ENCODE data around the gene STAB2.
"Not testable (repeated sequence)": the region's sequence is repeated elsewhere in the genome, so short reads cannot be mapped to it uniquely, and the experiment has no call there.

STAB2 gene

DNA sequence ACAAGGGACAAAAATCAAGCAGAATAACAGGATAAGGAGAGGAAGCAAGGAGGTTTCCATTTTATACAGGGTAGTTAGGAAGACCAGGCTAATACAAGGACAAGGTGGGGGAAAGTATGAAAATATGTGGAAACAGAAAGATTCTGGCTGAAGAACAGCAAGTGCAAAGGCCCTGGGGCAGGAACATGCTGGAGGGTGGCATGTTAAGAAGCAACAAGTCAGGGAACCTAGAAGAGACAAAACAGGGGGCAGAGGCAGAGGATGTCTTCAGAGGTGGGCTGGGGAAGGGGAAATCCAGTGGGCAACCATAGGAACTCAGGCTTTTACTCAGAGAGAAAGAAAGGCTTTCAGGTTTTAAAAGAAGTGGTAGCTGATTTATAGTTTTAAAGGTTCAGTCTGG, 199.1 kb downstream of the STAB2 start:
- no peak for DNase-seq

DNA sequence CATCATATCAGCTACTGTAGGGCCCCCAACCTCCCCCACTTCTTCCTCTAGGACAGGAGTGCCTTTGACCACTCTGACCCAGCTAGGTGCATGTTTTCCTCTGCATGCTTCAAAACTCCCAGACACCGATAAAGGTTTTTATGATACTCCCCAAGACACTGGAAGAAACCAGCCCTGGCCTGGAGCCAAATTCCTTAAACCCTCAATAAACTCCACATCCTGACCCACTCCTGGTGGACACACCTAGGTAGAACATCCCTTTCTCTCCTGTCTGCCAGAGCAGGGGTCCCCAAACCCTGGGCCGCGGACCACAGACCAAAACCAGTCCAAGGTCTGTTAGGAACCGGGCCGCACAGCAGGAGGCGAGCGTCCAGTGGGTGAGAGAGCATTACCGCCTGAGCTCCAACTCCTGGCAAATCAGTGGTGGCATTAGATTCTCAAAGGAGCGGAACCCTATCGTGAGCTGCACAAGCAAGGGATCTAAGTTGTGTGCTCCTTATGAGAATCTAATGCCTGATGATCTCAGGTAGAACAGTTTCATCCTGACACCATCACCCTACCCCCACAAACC, 204.4 kb downstream of the STAB2 start:
- no peak for DNase-seq

DNA sequence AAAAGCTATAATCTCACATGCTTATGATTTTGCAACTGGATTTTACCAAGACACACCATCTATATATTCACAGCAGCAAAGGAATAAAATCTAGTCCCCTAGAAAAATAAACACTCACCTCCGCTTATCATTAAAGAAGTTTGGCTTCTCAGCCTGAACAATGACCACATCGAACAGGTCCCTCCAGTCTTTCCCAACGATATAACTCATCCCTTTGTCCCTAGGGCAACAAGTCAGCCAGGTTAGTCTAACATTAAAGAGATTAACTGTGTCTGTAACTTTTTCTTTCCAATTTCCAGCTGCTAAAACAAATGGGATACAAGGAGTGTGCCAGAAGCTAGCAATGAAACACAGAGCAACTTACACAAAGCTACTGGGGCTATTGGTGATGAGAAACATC, 206.0 kb downstream of the STAB2 start:
- DNase-seq, result no peak

DNA sequence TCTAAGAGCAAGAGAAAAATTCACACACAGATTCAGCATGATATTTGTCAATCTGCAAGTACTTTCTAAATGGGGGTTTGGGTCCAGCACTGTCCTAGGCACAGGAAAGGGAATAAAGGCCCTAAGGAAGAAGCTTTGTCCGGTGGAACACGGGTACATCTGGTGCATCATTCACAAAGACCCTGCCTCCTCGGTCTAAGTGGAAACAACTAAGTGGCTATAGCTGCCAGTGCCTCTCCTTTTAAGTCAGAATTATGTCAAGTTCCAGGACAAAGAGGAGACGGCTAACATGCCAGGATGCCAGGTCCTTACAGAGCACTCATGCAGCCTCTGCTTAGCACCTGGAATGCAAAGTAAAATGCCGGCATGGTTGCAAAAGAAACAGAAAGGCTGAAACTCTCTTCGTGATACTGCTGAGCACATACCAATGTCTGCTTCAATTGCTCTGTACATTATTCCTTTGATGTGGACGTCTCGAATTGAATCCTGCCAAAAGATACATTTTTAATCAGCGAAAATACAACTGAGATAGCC, 206.5 kb downstream of the STAB2 start:
- DNase-seq, result no peak

DNA sequence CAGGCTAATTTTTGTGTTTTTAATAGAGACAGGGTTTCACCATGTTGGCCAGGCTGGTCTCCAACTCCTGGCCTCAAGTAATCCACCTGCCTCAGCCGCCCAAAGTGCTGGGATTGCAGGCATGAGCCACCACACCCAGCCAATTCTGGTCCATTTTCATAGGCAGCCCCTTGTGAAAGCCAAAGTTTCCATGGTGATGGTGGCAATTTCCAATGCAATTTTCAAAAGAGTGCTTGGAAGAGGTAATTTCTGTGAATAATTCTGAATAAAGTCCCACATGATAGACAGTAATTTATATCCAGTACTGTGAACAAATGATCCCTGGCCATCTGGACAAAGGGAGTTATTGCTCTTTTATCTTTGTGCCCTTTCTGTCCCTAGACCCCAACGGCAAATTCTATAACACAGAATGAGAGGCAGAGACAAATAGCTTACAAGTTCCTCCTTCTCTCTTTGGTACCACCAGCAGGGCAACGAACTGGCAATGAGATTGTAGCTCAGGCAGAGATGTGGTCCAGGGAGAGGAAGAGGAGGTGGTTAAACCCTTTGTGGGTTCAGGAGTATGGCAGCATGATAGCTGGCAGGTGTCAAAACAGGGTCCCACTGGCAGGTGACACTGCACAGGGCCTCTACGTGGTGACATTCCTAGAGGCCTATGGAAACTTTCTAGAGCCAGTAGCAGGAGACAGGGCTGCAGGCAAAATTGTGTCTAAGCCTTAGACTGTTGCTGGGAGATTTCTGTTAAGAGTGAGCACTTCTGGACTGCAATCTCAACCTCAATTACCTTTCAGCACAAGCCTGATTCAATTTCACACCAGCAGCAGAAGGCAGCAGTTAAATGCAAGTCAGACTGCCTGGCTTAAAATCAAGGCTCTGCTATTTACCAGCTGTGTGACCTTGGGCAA, 207.5 kb downstream of the STAB2 start:
- DNase-seq, result no peak

DNA sequence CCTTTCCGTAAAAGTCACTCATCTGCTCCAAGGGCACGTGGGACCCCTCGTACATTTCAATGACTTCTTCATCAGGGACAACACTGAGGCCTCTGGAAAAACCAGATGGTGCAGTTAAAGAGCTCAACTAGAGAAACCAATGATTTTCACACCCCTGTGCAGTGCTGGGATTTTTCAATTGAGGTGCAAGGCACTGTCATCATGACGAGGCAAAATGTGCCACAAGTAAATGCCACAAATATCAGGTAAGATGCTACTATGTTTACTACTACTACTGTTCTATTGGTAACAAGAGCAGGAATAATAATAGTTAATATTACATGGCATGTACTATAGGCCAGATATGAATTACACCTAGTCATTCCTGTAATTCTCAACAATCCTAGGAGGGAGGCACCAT, 211.5 kb downstream of the STAB2 start:
- no peak for DNase-seq

DNA sequence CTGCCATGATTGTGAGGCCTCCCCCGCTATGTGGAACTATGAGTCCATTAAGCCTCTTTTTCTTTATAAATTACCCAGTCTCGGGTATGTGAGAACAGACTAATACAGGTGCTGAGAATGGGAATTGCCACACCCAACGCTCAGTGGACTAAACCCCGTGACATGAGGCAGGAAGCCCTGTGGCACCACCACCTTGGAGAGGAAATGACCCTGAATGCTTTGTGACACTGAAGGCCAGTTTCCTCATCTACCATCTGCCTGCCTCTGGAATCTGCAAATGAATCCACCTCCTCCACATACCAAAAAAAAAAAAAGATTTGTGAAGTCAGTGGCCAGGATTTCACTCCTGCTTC, 212.4 kb downstream of the STAB2 start:
- no peak for DNase-seq

DNA sequence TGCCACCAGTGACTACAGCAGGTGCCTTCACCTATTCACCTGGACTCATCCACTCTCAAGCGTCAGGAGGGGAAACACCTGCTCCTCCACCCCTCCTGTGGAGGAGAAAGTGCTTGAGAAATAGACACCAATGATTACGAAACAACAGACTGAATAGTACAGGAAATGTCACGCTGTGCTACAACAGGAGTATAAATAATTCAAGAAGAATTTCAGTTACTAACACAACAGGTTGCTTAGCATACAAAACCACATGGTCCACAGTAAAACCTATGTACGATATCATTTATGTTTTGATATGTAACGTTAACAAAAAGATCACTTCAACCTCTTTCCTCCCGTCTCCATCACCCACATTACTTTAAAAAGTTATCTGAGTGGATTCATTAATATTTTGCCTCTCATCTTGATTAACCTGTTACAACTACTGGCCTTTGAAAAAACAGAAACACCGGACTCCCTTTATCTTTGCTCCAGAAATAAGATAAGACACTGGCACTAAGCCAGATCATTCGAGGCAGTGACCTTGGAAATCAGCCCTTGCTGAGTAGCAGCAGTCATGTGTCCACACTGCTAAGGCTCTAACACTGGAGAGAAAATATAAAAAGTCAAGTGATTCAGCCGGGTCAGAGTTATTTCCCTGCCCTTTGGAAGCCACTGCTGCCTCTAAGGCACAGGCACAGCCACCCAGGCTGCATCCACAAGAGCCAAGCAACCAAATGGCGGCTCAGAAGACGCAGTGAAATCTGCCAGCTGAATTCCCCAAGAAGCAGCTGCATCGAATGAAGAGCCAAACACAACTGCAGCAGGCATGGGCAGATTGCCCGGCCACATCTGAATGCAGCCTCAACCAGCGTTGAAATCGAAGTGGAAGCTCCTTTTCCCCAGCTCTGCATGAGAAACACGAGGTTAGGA, 213.0 kb downstream of the STAB2 start:
- no peak for DNase-seq

DNA sequence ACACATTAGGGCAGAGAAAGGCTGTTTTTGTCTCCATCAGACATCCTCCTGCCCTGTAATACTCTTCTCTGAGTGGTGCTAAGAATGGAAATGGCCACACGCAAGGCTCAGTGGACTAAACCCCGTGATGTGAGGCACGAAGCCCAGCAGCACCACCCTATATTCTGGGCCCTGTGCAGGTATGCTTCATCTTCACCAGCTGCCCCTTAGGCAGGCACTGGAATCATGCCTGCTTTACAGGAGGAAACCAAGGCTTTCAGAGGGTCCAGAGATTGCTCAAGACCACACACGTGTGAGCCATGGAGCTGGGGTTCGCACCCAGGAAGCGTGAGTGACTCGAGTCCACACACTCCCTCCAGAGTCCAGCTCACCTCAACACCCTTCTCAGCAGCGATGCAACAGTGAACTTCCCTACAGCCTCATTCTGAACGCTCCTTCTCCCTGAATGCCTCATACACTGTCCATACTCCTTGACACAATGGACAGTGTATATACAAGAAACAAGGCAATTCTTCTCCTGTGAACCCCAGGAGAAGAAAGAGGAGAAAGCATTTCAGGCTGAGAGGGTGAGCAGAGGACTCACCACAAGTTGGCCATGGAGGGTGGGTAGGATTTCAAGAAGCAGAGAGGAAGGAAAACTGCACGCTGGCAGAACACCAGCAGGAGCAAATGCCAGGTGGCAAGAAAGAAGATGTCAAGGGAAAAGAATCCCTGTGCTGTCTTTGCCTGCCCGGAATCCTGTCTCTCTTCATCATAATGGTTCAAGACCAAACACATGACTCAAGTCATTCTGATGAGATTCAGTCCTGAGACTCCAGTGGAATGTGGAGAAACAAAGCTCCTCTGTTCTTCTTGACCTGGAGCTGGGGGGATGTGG, 214.9 kb downstream of the STAB2 start:
- no peak for DNase-seq

DNA sequence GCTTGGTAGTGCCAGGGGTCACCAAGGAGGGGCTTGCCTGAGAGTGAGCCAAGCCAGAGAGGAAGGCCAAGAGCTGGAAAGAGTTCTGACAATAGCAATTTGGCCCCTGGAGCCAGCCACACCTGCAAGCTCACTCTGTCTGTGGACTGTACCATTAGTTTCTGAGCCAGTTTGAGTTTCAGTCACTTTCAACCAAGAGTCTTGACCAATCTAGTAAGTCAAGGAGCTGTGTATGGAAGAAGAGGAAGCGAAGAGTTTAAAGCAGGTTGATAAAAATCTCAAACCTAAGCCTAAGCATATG, 215.5 kb downstream of the STAB2 start:
- no peak for DNase-seq

DNA sequence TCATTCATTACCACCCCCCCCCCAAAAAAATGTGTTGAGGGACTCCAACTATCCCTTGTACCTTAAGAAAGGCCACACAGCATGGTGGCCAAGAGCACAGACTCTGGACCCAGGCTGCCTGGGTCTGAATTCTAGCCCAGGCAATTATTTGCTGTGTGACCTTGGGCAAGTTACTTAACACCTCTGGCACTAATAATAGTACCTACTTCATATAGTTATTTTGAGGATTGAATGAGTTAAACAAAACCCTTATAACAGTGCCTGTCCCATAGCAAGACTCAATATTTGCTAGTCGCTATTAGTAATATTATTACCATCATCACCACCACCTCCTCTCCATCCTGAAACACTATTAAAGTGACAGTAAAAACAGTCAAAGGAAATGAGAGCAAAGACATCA, 216.8 kb downstream of the STAB2 start:
- DNase-seq, result no peak

DNA sequence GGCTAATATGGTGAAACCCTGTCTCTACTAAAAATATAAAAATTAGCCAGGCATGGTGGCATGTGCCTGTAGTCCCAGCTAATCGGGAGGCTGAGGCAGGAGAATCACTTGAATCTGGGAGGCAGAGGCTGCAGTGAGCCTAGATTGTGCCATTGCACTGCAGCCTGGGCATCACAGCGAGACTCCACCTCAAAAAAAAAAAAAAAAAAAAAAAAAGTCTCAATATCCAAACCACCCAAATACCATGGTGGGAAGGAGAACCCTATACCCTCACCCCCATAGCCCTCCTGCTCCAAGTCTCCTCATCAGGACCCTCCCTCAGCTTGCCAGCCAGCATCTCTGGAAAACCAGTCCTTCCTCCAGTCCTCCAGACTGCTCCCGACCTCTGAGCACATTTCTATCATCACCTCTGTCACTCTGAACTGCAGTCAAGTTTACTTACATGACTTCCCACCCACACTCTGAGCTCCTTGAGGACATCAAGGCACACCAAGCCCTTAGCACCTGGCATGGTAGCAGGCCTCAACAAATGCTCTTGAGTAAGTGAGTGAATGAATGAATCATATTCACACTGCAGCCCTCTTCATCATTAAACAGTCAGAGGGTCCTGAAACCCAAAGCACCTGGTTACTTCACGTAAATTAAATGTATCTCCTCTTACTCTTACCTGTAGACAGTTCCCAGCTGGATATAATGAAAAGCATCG, 218.7 kb downstream of the STAB2 start:
- no peak for DNase-seq

DNA sequence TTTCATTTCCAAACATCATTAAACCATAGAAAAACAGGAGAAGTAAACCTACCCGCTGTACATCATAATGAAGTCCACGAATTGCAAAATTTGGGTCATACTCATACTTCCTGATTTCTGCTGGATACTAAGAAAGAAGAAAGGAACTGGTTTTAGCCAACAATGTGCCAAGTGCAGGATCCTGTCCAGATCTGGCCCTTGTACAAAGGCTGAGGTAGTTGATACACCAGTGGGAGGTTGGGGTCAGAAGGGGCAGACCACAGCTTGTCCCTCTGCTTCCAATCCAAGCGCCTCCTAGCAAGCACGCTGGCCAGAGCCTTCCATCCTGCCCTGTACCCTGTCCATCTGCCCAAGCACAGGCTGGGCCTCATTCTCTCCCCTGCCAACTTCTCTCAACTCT, 219.7 kb downstream of the STAB2 start:
- no peak for DNase-seq

DNA sequence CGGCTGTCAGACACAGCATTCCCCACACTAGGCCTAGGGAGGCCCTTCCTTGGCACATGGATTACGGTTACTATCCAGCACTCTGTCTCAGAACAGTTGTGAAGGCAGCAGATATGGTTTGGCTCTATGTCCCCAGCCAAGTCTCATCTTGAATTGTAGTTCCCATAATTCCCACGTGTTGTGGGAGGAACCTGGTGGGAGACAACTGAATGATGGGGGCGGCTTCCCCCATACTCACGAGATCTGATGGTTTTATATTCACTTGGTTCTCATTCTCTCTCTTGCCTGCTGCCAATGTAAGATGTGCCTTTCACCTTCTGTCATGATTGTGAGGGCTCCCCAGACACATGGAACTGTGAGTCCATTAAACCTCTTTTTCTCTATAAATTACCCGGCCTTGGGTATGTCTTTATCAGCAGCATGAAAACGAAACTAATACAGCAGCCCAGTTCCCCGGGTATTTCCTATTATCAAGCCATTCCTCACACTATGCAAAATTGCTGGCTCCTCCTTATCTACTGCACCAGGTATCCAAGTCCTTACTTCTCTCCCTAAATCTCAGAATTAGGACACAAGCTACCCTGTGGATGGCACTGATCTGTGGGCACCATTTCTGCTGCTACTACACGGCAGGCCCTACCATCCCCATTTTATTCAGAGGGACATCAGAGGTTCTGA, 220.6 kb downstream of the STAB2 start:
- DNase-seq, result no peak

DNA sequence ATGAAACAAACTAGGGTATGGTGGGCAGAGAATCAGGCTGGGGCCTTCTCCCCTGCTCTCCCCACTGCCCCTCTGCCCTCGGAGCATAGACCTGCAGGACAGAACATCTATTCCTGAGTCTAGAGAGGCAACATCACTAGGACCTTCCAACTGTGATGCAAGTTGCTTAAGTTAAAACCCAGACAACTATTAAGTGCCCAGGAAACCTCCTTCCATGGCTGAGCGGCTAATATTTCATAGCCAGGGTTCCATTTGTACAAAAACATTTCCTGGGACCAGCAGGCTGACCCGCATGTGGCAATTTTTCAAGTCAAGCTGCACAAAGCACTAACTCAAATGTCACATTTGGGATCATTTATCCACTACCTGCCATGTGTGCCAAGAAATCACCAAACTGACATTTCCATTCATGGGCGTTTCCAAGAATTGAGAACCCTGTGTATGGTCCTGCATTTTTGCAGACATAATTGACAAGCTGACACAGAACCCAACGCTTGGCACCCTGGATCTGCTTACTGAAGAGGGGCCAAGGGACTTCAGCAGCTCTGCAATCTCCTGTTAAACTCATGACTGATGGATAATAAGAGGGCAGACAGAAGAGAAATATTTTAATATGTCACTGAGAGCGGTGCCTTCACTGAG, 221.3 kb downstream of the STAB2 start:
- no peak for DNase-seq

DNA sequence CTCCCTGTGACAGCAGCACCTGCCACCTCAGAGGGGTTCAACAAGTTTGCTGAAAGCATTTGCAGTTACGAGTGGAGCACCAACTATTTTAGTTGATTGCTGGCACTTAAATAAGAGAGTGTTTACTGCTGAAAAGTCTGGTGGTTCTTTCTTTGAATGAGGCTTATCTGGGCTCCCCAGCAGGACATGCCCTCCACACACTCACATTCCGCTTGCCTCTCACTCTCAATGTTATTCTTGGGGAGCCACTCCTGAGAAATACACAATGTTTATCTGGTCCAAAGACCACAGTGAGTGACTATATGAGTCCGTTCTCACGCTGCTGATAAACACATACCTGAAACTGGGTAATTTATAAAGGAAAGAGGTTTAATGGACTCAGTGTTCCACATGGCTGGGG, 222.1 kb downstream of the STAB2 start:
- DNase-seq, result no peak

DNA sequence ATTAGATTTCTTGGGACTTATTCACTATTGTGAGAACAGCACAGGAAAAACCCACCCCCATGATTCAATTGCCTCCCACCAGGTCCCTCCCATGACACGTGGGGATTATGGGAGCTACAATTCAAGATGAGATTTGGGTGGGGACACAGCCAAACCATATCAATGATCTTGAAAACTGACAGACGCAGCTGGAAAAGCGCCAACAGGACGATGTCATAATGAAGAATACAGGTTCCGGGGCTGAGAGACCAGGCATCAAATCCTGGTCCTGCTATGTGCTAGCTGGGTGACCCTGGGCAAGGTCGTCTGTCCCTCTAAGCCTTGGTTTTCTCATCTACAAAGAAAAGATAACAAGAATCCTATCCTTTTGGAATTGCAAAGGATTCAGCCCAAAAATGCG, 222.6 kb downstream of the STAB2 start:
- not testable (repeated sequence) for DNase-seq

DNA sequence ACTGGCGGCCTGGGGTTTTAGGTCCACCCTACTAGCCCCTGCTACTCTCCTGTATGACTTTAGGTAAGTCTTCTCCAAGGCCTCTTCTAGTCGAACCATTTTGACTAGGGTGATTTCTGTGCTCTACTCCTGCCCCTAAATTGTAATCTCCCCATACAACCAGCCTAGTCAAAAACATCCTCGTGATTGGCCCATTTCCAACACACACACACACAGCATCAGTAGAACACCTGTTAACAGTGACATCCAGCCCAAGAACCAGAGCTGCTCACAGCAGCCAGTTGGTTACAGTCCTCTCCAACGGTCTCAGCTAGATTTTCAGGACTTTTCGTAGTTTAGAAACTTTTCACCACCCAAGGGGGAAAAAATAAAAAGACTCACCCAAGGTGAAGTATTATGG, 223.0 kb downstream of the STAB2 start:
- no peak for DNase-seq

DNA sequence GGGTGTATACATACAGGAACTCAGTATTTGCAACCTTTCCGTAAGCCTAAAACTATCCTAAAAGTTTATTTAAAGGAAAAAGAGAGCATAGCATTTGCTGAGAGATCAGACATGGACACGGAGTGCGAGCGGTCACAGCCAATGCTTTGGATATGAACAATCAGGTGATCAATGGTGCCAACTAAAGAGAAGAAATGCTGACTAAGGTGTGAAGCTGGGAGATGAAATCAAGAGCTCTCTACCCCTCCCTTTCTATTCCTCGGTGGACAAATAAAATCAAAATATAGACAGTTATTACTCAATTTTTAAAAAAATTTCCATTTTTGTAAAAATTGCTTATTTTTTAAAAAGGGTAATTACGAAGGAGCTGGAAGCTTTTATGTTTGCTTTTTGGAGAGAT, 224.7 kb downstream of the STAB2 start:
- DNase-seq, result no peak

DNA sequence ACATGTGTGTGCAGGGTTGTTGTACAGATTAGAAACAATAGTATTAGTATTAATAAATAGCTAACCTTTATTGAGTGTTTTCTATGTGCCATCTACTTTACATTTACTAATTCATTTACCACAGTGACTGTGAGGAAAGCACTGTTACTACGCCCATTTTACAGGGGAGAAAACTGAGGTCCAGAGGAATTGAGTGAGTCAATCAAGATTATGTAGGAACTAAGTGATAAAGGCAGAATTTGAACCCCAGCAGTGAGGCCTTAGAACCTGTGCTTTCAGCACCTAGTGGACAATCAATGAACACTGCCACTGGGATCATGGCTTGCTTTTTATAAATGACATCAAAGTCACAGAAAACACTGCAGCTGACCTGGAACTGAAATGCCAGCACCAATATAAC, 225.7 kb downstream of the STAB2 start:
- DNase-seq, result no peak

DNA sequence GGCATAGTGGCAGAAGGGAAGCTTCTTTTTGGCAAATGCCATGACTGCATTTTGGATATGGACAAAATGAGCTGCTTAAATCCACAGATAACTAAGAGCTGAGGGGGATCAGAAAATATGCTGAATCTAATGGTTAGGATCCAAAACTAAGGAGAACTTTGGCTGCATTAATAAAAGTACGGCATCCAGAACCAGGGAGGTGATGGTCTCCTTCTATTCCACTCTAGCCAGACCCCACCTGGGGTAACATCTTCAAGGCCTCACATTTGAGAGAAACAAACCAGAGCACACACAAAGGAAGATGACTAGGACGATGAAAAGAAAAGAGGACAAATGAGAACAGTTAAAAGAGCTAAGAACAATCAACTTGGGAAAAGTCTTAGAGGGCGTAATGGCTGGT, 226.4 kb downstream of the STAB2 start:
- no peak for DNase-seq
